SK-N-DZ (cell line): ENCODE measurements around the gene BIVM.

Experiments used
- DNase-seq: peaks from one replicate; pipeline ENCODE4 v3.0.0-alpha.2; 2015; ENCODE audit warnings: low spot score

The BIVM gene

DNA sequence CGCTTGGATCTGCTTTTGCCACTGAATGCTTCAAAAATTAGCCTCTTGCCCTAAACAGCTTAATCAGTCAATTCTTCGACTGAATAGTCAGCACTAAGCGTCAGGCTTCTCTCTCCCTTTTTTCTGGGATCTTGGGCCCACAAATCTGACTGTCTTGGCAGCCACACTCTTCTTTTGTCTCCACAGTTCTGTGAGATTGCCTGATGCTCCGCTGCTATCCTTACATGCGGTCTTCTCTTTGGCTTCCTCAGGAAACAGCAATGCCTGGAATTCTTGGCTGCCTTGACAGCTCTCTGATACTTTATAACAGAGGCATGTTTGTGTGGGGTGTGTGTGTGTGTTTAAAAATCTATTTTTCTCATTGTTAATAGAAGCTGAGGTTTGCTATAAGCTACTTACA, 79.6 kb downstream of the BIVM start:
- DNase-seq = no peak

DNA sequence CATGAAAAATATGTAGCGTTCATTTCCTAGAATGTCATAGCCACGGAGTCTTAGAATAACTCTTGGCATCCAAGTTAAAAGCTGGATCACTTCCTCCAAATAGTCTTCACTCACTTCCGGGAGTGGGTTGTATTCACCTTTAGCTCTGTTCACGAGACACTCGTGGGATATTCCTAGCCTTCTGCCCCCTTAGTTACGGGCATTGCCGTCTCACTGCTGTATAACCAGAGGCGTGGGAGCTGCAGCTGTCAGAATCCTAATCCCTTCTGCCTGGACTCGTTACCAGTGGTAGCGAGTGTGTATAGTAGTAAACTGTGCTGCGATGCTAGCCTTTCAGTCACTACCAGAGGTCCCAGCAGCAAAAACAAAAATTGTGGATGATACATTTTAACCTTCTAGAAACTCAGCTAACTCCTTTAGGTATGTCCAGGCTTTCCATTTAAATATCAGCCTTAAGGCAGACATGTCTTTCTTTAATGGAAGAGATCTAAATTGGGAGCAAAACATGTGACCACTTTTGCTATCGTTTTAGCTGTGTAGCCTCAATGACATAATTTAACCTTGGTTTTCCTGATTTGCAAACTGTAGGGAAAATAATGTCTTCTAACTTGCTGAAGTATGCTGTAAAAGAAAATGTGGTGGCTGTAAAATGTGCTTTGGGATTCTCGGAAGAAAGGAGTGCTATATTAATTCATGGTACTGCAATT, 81.0 kb downstream of the BIVM start:
- no peak for DNase-seq

DNA sequence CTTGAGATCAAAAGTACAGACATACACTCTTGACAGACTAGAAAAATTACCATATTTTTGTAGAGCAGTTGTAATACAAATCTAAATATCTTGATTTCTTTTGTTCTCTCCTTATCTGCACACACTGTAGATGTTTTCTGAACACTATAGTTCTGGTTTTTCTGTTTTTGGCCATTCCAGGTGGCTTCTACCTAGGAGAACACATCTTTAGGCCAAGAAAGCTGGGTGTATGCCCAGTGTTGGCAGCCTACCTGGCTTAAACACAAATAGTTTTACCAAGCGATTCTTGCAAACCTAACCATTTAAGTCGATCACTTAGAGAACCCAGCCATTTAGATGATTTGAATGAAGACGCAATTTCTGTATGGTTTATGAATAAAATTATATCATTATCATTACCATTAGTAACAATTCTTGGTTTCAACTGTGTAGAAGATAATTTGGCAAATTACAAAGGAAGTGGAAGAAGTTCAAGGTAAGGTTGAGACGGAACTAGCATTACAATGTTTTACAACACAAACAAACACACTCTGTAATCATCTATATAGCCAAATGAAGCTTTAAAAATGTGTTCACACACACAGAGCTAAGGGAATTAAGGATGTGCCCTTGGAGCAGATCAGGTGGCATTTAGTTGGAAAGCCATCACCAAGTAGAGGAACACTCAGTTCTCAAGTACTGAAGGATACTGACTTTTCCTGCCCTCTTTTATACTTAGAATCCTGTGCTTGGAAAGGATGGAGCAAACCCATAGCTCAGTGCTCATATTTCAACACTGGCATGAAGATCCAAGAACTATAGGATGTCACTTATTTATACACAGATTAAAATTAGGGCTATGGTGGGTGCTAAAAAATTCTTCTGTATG, 83.1 kb downstream of the BIVM start:
- DNase-seq = no peak
